Progenitor cell of endocrine pancreas (in vitro differentiated cells): Measurements from ENCODE around the gene COL23A1. TPM values are rescaled to one million over a fixed set of nuclear protein-coding genes. Genes with fewer than 3 reads are reported as not detected.

Experiments used
- DNase-seq: peaks from one replicate; pipeline ENCODE4 v3.0.0; 2021; ENCODE audit warnings: low spot score; ENCODE audit not compliant: unreplicated experiment
- H3K27ac Mint-ChIP-seq: 2 replicates; pipeline ENCODE4 v1.8.0; 2021; ENCODE audit warnings: mild to moderate bottlenecking, moderate library complexity, mixed read lengths
- H3K27me3 Mint-ChIP-seq: 2 replicates; pipeline ENCODE4 v1.8.0; 2021; ENCODE audit warnings: mixed read lengths
- H3K36me3 Mint-ChIP-seq: 2 replicates; pipeline ENCODE4 v1.8.0; 2022; ENCODE audit warnings: mixed read lengths; ENCODE audit not compliant: insufficient read depth
- H3K4me1 Mint-ChIP-seq: 2 replicates; pipeline ENCODE4 v1.8.0; 2021; ENCODE audit warnings: low read depth, mixed read lengths
- H3K4me3 Mint-ChIP-seq: 2 replicates; pipeline ENCODE4 v1.8.0; 2021; ENCODE audit warnings: low read depth, mild to moderate bottlenecking, moderate library complexity, mixed read lengths
- H3K9me3 Mint-ChIP-seq: 2 replicates; pipeline ENCODE4 v1.8.0; 2021; ENCODE audit warnings: low read depth, mixed read lengths
- CTCF ChIP-seq: fragments of 200-600 bp; sonication (generic); IDR thresholded peaks from one replicate; pipeline ENCODE4 v1.5.0; 2021; ENCODE audit warnings: antibody characterized with exemption, mild to moderate bottlenecking; ENCODE audit not compliant: unreplicated experiment
- total RNA-seq: library from RNA; stranded (reverse); gene quantifications from 2 replicates; pipeline ENCODE4 v1.2.1, GENCODE V29; 2021

Gene COL23A1
- total RNA-seq, 1 donor from 2014 or later: 0.36 TPM

- H3K27ac Mint-ChIP-seq: no peak overlapping the region
- no peaks in the 10 kb centered on the region for H3K36me3 Mint-ChIP-seq
- no peaks in the 10 kb centered on the region for H3K9me3 Mint-ChIP-seq
- peaks cover 16% of the 10 kb centered on the region for H3K27me3 Mint-ChIP-seq
- peak; percentile 76 for TF ChIP-seq CTCF
- peaks cover 11% of the 10 kb centered on the region for H3K4me1 Mint-ChIP-seq
- DNase-seq: peak; percentile 74
- H3K4me3 Mint-ChIP-seq: no peak overlapping the region
Observed at GRCh38 chr5:178461004-178461730, 129.0 kb downstream of the COL23A1 start.

GRCh38 chr5:178460598-178460997 lies 129.6 kb downstream of the COL23A1 start:
- no peaks in the 10 kb centered on the region for H3K36me3 Mint-ChIP-seq
- no peak overlapping the region for H3K27ac Mint-ChIP-seq

GRCh38 chr5:178460174-178460573 lies 130.0 kb downstream of the COL23A1 start:
- DNase-seq: no peak
- Mint-ChIP-seq H3K4me1 (peaks cover 9% of the 10 kb centered on the region), H3K27ac (no peak overlapping the region), H3K27me3 (peaks cover 14% of the 10 kb centered on the region), H3K36me3 (no peaks in the 10 kb centered on the region), H3K4me3 (no peak overlapping the region), H3K9me3 (no peaks in the 10 kb centered on the region)
- no peak for TF ChIP-seq CTCF

More at GRCh38 chr5:178460598-178460997, 129.6 kb downstream of the COL23A1 start:
- peaks cover 11% of the 10 kb centered on the region for H3K4me1 Mint-ChIP-seq
- no peak for TF ChIP-seq CTCF
- peaks cover 16% of the 10 kb centered on the region for H3K27me3 Mint-ChIP-seq
- no peak overlapping the region for H3K4me3 Mint-ChIP-seq
- no peak for DNase-seq
- H3K9me3 Mint-ChIP-seq: no peaks in the 10 kb centered on the region

GRCh38 chr5:178458140-178458539 lies 132.1 kb downstream of the COL23A1 start:
- no peak for DNase-seq
- H3K9me3 Mint-ChIP-seq: no peaks in the 10 kb centered on the region

GRCh38 chr5:178457471-178457870 lies 132.7 kb downstream of the COL23A1 start:
- TF ChIP-seq CTCF: no peak
- Mint-ChIP-seq H3K9me3 (no peaks in the 10 kb centered on the region), H3K27ac (no peak overlapping the region), H3K4me1 (peaks cover 6% of the 10 kb centered on the region), H3K4me3 (no peak overlapping the region), H3K36me3 (no peaks in the 10 kb centered on the region), H3K27me3 (peaks cover 4% of the 10 kb centered on the region)
- no peak for DNase-seq

More at GRCh38 chr5:178458140-178458539, 132.1 kb downstream of the COL23A1 start:
- Mint-ChIP-seq H3K27ac (no peak overlapping the region), H3K4me1 (peaks cover 6% of the 10 kb centered on the region), H3K36me3 (no peaks in the 10 kb centered on the region), H3K4me3 (no peak overlapping the region), H3K27me3 (peaks cover 8% of the 10 kb centered on the region)
- TF ChIP-seq CTCF: no peak
